Coronary artery (tissue), 2 donors: Measurements from ENCODE around the gene PLXNA1.
A peak's percentile ranks its signal among the peaks of the same experiment; 100 is the strongest.

Experiments used
- DNase-seq: peaks from one replicate; pipeline ENCODE4 v3.0.0-alpha.2; 2017; ENCODE audit warnings: low spot score
- H3K27ac ChIP-seq, 2 donors: fragments of 200-600 bp; sonication (generic); one replicate each; pipeline ENCODE4 v1.5.1; 2016 to 2019
- H3K4me3 ChIP-seq: fragments of 200-600 bp; sonication (generic); 2 replicates; pipeline ENCODE4 v1.5.1; 2016; ENCODE audit warnings: mild to moderate bottlenecking, moderate library complexity
- TF ChIP-seq, protein P1 (sequence below): fragments of 200-600 bp; sonication (generic); IDR thresholded peaks from one replicate; pipeline ENCODE4 v1.5.1; 2019; ENCODE audit warnings: antibody characterized with exemption

The PLXNA1 gene

DNA sequence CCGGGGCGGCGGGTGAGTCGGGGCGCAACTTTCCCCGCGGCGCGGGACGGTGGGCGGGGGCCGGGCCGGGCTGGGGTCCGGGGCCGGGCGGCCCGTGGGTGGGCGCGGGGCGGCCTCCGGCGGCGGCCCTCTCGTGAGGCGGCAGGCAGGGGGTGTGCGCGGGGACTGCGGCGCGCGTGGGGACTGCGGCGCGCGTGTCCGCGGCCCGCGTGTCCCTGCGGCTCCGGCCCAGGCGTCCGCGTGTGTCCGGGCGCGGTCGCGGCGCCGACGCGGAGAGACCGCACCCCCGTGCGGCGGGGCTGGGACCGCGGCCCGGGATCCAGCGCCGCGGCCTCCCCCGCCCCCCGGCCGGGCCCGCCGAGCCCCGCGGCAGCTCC lies 349 bp downstream of the PLXNA1 start:
- Histone ChIP-seq H3K4me3 (peak overlapping the region; percentile 90), H3K27ac (peak overlapping the region; percentile 51 to 94)
- TF ChIP-seq, protein P1, sequence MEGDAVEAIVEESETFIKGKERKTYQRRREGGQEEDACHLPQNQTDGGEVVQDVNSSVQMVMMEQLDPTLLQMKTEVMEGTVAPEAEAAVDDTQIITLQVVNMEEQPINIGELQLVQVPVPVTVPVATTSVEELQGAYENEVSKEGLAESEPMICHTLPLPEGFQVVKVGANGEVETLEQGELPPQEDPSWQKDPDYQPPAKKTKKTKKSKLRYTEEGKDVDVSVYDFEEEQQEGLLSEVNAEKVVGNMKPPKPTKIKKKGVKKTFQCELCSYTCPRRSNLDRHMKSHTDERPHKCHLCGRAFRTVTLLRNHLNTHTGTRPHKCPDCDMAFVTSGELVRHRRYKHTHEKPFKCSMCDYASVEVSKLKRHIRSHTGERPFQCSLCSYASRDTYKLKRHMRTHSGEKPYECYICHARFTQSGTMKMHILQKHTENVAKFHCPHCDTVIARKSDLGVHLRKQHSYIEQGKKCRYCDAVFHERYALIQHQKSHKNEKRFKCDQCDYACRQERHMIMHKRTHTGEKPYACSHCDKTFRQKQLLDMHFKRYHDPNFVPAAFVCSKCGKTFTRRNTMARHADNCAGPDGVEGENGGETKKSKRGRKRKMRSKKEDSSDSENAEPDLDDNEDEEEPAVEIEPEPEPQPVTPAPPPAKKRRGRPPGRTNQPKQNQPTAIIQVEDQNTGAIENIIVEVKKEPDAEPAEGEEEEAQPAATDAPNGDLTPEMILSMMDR, result no peak
- DNase-seq, result no peak

DNA sequence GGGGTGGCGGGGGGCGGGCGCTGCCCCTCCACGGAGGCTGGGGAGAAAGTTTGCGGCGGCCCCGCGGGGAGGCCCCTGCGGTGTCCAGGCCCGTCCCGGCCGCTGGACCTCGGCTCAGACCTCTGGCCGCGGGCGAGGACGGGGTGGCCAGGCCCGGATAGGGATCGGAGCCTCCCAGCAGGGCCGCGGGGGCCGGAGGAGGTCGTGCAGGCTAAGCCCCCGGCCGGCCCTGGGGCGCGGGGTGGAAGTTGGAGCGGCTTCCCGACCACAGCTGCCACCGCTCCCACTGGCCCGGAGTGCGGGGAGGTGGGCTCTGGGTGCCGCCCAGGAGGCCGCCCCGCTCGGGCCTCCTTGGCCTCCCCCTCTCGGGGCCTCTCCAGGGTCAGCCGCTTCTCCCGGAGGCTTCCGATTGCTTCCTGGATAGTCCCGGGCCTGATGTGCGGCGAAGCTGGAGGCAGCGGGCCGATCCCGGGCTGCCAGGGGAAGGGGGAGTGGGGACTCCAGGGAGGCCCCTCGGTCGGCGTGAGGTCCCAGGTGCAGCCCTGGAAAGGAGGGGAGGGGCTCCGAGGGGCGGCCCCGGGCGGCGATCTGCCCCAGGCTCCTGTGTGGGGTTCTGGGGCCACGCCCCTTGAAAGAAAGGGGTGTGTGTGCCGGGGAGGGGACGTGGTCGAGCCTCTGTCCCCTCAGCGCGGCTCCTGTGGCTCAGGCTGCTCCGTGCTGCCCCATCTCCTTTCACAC lies 907 bp downstream of the PLXNA1 start:
- DNase-seq, result no peak
- Histone ChIP-seq H3K27ac (peak overlapping the region; percentile 51 to 94), H3K4me3 (peak overlapping the region; percentile 90)
- TF ChIP-seq, protein P1, result no peak

DNA sequence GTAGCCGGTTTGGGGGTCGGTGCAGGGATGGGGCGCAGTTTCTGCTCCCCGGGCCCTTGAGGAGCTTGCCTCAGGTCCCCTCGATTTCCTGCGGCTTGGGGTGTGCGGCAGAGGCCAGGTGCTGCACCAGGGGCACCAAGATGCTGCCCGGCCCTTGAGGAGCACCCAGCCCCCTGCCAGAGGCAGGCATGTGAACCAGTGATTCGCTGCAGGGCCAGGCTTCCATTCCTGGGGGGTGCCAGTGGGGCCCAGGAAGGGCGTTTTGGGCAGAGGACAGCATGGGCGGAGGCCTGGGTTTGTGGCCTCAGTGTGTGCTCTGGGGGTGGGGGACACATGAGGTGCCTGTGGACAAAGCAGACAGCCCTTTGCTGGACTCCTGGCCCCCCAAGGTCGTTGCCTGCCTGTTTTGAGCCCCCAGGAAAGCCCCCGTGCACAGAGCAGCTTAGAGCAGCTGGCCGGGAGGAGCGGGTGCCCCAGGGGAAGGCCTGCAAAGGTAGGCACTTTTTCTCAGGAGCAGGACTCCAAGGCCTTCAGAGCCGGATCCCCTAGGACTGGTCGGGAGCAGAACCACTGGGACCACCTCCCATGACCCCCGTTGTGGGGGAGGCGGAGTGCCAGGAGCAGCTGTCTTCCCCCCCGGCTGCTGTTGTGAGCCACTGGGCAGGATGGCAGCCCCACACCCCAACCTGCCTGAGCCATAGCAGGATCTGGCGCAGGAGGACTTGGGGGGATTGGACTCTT lies 1.6 kb downstream of the PLXNA1 start:
- H3K4me3 ChIP-seq, result peak overlapping the region; percentile 90
- H3K27ac ChIP-seq, result peak overlapping the region in 1 of 2 donors; percentile 94
- DNase-seq, result no peak
- TF ChIP-seq, protein P1, result no peak

DNA sequence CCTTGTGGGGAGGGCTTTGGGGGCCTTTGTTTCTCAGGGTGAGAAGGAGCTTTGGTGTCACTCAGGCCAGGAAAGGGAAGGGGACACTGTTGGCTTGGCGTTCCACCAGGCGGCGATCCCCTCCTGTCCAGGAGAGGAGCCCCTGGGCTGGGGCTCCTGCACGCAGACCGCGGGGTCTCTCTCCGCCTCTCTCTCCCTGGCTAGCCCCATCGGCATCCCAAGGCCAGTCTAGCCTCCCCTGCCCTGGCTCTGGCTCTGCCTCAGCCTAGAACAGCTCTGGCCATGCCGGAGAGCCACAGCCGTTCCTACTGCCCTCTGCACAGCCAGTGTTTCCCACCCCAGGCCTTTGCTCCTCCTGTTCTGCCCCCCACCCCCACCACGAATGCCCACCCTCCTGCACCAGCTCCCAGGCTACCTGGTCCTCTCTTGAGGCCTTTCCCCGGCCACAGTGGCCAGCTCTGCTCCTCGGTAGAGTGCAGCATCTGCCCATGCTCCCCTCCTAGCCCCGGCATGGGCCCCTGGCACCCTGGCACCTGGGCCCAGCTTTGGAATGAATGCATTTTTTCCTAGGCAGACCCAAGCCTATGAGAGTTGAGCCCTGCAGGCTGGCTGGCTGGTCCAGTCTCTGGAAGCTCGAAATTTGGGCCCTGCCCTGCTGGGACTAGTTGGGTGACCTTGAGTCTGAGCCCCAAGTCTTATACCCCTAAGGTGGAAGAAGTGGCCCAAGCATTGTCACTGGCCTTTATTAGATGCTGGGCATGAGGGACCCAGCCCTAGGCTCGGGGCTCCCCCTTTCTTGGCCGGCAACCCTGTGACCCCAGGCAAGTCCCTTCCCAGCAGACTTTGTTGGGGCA lies 2.4 kb downstream of the PLXNA1 start:
- Histone ChIP-seq H3K4me3 (peak overlapping the region; percentile 90), H3K27ac (peak overlapping the region in 1 of 2 donors; percentile 94)
- TF ChIP-seq, protein P1, result no peak
- no peak for DNase-seq

DNA sequence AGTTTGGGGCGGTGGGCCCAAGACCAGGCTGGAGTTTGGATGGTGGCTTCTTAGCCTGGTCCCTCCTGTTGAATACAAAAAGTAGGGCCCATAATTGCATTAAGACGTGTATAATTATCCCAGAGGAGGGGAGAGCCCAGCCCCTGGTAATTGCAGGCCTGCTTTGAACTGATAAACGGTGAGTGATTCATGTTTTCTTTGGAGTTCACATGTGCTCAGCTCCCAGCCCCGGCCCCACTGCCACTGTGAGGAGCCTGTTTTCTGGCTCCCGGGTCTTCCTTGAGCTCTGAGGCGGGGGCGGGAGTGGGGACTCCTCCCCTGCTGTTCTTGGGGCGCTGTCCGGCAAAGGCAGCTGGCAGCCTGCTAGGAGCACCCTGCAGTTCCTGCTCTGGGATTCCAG lies 3.1 kb downstream of the PLXNA1 start:
- no peak for DNase-seq
- H3K27ac ChIP-seq, result peak overlapping the region in 1 of 2 donors; percentile 94
- peak overlapping the region; percentile 12 for H3K4me3 ChIP-seq
- TF ChIP-seq, protein P1, result no peak

DNA sequence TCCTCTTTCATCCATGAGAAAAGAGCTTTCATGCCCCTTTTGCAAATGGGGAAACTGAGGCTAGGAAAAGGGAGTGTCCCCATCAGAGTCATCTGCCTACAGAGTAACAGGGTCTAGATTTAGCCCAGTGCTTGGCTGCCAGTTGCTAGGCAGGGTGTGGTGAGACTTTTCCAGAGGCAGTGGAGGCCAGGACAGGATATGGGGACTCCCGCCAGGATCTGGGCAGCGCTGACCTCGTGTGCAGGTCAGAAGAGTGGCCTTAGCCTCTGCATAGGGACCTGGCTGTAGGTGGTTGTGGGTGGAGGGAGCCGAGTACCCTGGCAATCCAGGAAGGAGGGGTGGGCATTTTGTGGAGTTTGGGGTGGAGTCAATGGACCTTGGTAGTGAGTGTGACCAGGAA lies 4.2 kb downstream of the PLXNA1 start:
- Histone ChIP-seq H3K4me3 (no peak overlapping the region), H3K27ac (peak overlapping the region in 1 of 2 donors; percentile 33)
- no peak for DNase-seq
- TF ChIP-seq, protein P1, result no peak
